ENCODE measurements around the gene F12. TPM values are rescaled to one million over a fixed set of nuclear protein-coding genes. Genes with fewer than 3 reads are reported as not detected.

The F12 gene
- 5.4 and 6.5 TPM in 2 replicates for total RNA-seq (2021; fragmentation: NEBNext Ultra II Directional; extraction: Animal tissue kit (Norgen Biotek cat#: 25700))
- polyA plus RNA-seq (2011; rRNA removed) = 7.8 and 12.0 TPM in 2 replicates
- 6.0 TPM for polyA plus RNA-seq (2011; cell fraction: cytosol; rRNA removed)
- 5.0 TPM for polyA plus RNA-seq (2011; cell fraction: nucleus; rRNA removed)
- 3.5 to 7.1 TPM (median 4.9 TPM) in 4 replicates for polyA plus RNA-seq (2012, experiment 1 of 2)
- polyA plus RNA-seq (2012, experiment 2 of 2) = 3.5 TPM
- 2.6 TPM for polyA plus RNA-seq (2013, experiment 1 of 2)
- polyA plus RNA-seq (2013, experiment 2 of 2) = 3.1 TPM
- polyA minus RNA-seq (2011; rRNA and poly(A)+ RNA removed) = 0.85 and 0.88 TPM in 2 replicates
- polyA minus RNA-seq (2011; cell fraction: cytosol; rRNA and poly(A)+ RNA removed) = 2.3 TPM
- polyA minus RNA-seq (2011; cell fraction: nucleus; rRNA and poly(A)+ RNA removed) = 2.7 TPM
- long read RNA-seq, experiment 1, partial matches to known transcripts = 2 of 5 reads
- long read RNA-seq, experiment 1, other reads (novel, unspliced or antisense) = 1 of 5 reads
- long read RNA-seq, experiment 2, partial matches to known transcripts = 0 of 1 reads
- long read RNA-seq, experiment 2, other reads (novel, unspliced or antisense) = 0 of 1 reads

DNA sequence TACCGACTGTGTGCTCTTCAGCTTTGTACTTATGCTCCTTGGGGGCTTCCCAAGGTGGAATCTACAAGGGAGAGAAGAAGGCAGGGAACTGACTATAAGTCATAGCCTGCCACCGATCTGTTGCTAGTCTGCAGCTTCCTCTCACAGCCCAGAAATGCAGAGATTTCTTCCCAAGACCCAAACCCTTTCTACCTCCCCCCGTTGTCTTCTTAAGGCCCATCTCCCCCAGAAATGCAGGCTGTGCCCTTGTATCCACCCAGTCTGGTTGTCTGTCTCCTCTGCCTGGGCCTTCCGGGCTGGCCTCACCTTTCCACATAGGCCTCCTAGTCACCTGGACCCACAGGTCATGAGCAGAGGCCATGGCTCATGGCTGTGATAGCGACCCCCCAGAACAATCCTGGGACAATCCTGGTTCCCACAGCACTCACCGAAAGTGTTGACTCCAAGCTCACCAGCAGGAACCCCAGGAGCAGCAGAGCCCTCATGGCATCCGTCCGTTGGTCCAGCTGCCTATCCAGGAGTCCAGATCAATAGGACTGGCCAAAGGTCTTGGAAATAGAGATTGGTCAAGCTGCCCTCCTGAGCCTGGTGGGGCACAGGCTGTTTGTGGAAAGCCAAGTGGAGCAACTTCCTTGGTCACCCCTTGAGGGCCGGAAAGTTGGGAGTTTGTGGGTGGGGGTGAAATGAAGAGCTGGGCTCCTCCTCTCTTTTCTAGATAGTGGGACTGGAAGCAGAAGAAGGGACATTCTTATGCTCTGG lies at the start of gene F12:
Gene F12, minus strand, starts transcription at position 522 of the 759 bp plus-strand sequence. Its CDS starts 37 bp downstream, at position 485.
- no peak within 1 kb of the TSS for H3K18ac ChIP-seq (ENCODE audit: extremely low read depth, low read length)
- no peaks in the 10 kb centered on the region for H3K79me1 ChIP-seq (ENCODE audit: low read depth, low read length)
- H3K9ac ChIP-seq (replicated peaks in 1 of 4; ENCODE audit: extremely low read depth in 1 of 4, low read depth in 3 of 4, low read length in 3 of 4) = no peak within 1 kb of the TSS
- H2BK15ac ChIP-seq (ENCODE audit: low read length) = no peak within 1 kb of the TSS
- H4K8ac ChIP-seq (ENCODE audit: extremely low read depth, insufficient read depth, low read length) = no peak within 1 kb of the TSS
- H3K4me1 ChIP-seq (replicated peaks in 1 of 4; ENCODE audit: control insufficient read depth in 3 of 4, insufficient read depth in 4 of 4, low read length in 3 of 4) = peaks cover 0 to 7% (median 3%) of the 10 kb centered on the region in 4 experiments; a peak in 4 of 7 replicates
- 89% methylated on average over 9 of the region's 9 CpGs; no CpG with 5 or more reads in 1 of the 2 experiments for WGBS, 2 experiments (ENCODE audit: extremely low coverage in 1 of 2, insufficient coverage in 1 of 2, insufficient read length in 1 of 2, insufficient replicate concordance in 2 of 2, low coverage in 1 of 2, low lambda C conversion rate in 2 of 2, missing lambda C conversion rate in 1 of 2)
- H3K27ac ChIP-seq (ENCODE audit: low read depth, low read length) = no peak within 1 kb of the TSS
- no peak within 1 kb of the TSS for H4K91ac ChIP-seq (replicated peaks; ENCODE audit: insufficient read length, low read length)
- H4K5ac ChIP-seq (ENCODE audit: insufficient read length, low read depth, low read length) = no peak within 1 kb of the TSS
- no peak within 1 kb of the TSS for H3K14ac ChIP-seq (ENCODE audit: insufficient read length)
- H3K36me3 ChIP-seq (ENCODE audit: control insufficient read depth in 2 of 4, insufficient read depth in 4 of 4, low read length in 3 of 4) = no peaks in the 10 kb centered on the region
- H2AK5ac ChIP-seq (ENCODE audit: low read depth, low read length) = no peak within 1 kb of the TSS
- H3K27me3 ChIP-seq (replicated peaks in 1 of 4; ENCODE audit: control insufficient read depth in 3 of 4, extremely low read depth in 1 of 4, insufficient read depth in 3 of 4, low read length in 3 of 4) = peaks cover 13 to 43% (median 19%) of the 10 kb centered on the region in 4 experiments; a peak in 6 of 7 replicates
- peaks cover 3% of the 10 kb centered on the region; the same call in 1 of the 2 replicates for H3K23me2 ChIP-seq (ENCODE audit: low read depth, low read length)
- DNase-seq (ENCODE audit: low read depth in 1 of 2, low spot score in 2 of 2) (no peak), FAIRE-seq (no peak)
- no peak within 1 kb of the TSS for H2BK20ac ChIP-seq (ENCODE audit: low read length)
- H2AFZ ChIP-seq (ENCODE audit: low read length) = no peak within 1 kb of the TSS
- H3K79me2 ChIP-seq (ENCODE audit: control insufficient read depth in 1 of 2, insufficient read depth in 2 of 2, low read length in 2 of 2) = no peaks in the 10 kb centered on the region
- no peaks in the 10 kb centered on the region for H4K20me1 ChIP-seq (replicated peaks in 1 of 2; ENCODE audit: control insufficient read depth in 1 of 2, insufficient read depth in 2 of 2, low read length in 2 of 2)
- no peak within 1 kb of the TSS for H3K56ac ChIP-seq (replicated peaks; ENCODE audit: insufficient read length, low read depth, low read length)
- H2BK5ac ChIP-seq (ENCODE audit: low read depth, low read length) = no peak within 1 kb of the TSS
- no peak within 1 kb of the TSS for H3K4me3 ChIP-seq (ENCODE audit: extremely low read depth in 1 of 4, insufficient read depth in 2 of 4, low read depth in 3 of 4, low read length in 4 of 4)
- POLR2A ChIA-PET (ENCODE audit: partially characterized antibody) = interaction anchor here (0.6 to 2.5 kb wide), 12 partner anchors 11 to 46 kb away, joined by 3 to 10 read pairs (median 3); partner anchors contain the start of gene PRR7
- CTCF ChIA-PET (ENCODE audit: partially characterized antibody) = interaction anchor here (0.7 to 10.5 kb wide), 16 partner anchors 7 to 100 kb away, joined by 3 to 343 read pairs (median 4); partner anchors contain the start of genes PRR7 and SLC34A1
- H2BK12ac ChIP-seq (ENCODE audit: low read depth, low read length) = no peak within 1 kb of the TSS
- H3K23ac ChIP-seq (ENCODE audit: insufficient read length) = no peak within 1 kb of the TSS
- no peak within 1 kb of the TSS for H3K4ac ChIP-seq (replicated peaks; ENCODE audit: insufficient read length, low read depth, low read length)
- H3K4me2 ChIP-seq (ENCODE audit: insufficient read depth in 1 of 2, low read depth in 2 of 2, low read length in 2 of 2) = no peak within 1 kb of the TSS
- H3K9me3 ChIP-seq (ENCODE audit: insufficient read depth in 2 of 2, low read depth in 1 of 2, low read length in 1 of 2) = no peaks in the 10 kb centered on the region
- no peak within 1 kb of the TSS for H2BK120ac ChIP-seq (replicated peaks; ENCODE audit: low read depth, low read length)
- TF ChIP-seq YY1 (IDR thresholded peaks at IDR 0.05; ENCODE audit: low read depth, low read length) (no peak), PHF8 (conservative IDR thresholded peaks at IDR 0.05; ENCODE audit: low read depth, low read length) (no peak), KDM5A (IDR thresholded peaks at IDR 0.05; ENCODE audit: low read length) (no peak), BRCA1 (IDR thresholded peaks at IDR 0.05; ENCODE audit: low read depth, low read length) (no peak), NANOG (IDR thresholded peaks at IDR 0.05; ENCODE audit: insufficient read depth, low read depth, low read length, poor library complexity, severe bottlenecking) (no peak), CHD1 (IDR thresholded peaks at IDR 0.05; ENCODE audit: low read depth, low read length) (no peak), JUN (IDR thresholded peaks at IDR 0.05; ENCODE audit: low read depth, low read length) (no peak)
